ENCODE data around the gene FGF8. TPM values are rescaled to one million over a fixed set of nuclear protein-coding genes. Genes with fewer than 3 reads are reported as not detected.

Gene FGF8
- total RNA-seq, 1 experiment from 2014 or later, result 0.39 TPM

DNA sequence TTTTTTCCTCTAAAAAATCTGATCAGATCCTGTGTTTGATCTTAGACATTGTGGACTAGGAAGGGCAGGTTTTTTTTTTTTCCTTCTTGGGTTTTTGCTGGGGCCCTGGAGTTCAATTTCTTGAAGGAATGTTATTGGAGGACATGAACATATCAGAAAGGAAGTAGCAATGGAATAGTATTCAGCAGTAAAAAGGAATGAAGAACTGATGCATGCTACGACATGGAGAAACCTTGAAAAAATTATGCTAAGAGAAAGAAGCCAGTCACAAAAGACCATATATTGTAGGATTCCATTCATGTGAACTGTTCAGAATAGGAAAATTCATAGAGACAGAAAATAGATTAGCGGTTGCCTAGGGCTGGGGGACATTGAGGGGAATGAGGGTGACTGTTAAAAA lies 34.0 kb downstream of the FGF8 start:
- no peak for TF ChIP-seq TCF7L2 (IDR thresholded peaks at IDR 0.05; ENCODE audit: low read depth, low read length)
- TF ChIP-seq, protein P1, sequence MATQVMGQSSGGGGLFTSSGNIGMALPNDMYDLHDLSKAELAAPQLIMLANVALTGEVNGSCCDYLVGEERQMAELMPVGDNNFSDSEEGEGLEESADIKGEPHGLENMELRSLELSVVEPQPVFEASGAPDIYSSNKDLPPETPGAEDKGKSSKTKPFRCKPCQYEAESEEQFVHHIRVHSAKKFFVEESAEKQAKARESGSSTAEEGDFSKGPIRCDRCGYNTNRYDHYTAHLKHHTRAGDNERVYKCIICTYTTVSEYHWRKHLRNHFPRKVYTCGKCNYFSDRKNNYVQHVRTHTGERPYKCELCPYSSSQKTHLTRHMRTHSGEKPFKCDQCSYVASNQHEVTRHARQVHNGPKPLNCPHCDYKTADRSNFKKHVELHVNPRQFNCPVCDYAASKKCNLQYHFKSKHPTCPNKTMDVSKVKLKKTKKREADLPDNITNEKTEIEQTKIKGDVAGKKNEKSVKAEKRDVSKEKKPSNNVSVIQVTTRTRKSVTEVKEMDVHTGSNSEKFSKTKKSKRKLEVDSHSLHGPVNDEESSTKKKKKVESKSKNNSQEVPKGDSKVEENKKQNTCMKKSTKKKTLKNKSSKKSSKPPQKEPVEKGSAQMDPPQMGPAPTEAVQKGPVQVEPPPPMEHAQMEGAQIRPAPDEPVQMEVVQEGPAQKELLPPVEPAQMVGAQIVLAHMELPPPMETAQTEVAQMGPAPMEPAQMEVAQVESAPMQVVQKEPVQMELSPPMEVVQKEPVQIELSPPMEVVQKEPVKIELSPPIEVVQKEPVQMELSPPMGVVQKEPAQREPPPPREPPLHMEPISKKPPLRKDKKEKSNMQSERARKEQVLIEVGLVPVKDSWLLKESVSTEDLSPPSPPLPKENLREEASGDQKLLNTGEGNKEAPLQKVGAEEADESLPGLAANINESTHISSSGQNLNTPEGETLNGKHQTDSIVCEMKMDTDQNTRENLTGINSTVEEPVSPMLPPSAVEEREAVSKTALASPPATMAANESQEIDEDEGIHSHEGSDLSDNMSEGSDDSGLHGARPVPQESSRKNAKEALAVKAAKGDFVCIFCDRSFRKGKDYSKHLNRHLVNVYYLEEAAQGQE (IDR thresholded peaks at IDR 0.05; ENCODE audit: insufficient read depth in 1 of 2, low read depth in 2 of 2, low read length in 1 of 2), result no peak
- TF ChIP-seq POLR2AphosphoS5 (IDR thresholded peaks at IDR 0.05; ENCODE audit: low read depth, low read length), result no peak
- TF ChIP-seq, protein P2, sequence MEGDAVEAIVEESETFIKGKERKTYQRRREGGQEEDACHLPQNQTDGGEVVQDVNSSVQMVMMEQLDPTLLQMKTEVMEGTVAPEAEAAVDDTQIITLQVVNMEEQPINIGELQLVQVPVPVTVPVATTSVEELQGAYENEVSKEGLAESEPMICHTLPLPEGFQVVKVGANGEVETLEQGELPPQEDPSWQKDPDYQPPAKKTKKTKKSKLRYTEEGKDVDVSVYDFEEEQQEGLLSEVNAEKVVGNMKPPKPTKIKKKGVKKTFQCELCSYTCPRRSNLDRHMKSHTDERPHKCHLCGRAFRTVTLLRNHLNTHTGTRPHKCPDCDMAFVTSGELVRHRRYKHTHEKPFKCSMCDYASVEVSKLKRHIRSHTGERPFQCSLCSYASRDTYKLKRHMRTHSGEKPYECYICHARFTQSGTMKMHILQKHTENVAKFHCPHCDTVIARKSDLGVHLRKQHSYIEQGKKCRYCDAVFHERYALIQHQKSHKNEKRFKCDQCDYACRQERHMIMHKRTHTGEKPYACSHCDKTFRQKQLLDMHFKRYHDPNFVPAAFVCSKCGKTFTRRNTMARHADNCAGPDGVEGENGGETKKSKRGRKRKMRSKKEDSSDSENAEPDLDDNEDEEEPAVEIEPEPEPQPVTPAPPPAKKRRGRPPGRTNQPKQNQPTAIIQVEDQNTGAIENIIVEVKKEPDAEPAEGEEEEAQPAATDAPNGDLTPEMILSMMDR (IDR thresholded peaks at IDR 0.05), result no peak
- TF ChIP-seq SIN3A (IDR thresholded peaks at IDR 0.05; ENCODE audit: borderline replicate concordance, insufficient read depth, low read depth, low read length), result no peak
- DNase-seq (ENCODE audit: low read depth, low spot score), result no peak
- no peaks in the 10 kb centered on the region for H3K27me3 ChIP-seq (ENCODE audit: control insufficient read depth, insufficient read depth, low read length)
- ChIA-PET POLR2A (interaction anchor here (0.6 kb wide), 1 partner anchor 41 kb away, joined by 6 read pairs; no protein-coding TSS in a partner anchor), CTCF (no interaction called here)
- no peaks in the 10 kb centered on the region for H3K4me1 ChIP-seq (ENCODE audit: control insufficient read depth, insufficient read depth, low read length)
- H3K36me3 ChIP-seq (ENCODE audit: control insufficient read depth, insufficient read depth, low read length), result no peaks in the 10 kb centered on the region
- no peak overlapping the region for H3K27ac ChIP-seq (ENCODE audit: low read length)
- in situ Hi-C loops (cut with HindIII; ENCODE audit: low pct_unique_long_range_greater_than_20kb, low sequenced_read_pairs) (no loop called here), intact Hi-C loops (cut with micrococcal nuclease; ENCODE audit: unreplicated experiment) (no loop called here)
- no peak overlapping the region for H3K4me3 ChIP-seq (ENCODE audit: low read depth in 2 of 2, low read length in 2 of 2)
- BruUV-seq (replicated peaks), result no TSS peak
- ATAC-seq, result no peak
- H3K9me3 ChIP-seq (ENCODE audit: control insufficient read depth, insufficient read depth, low read depth, low read length), result no peaks in the 10 kb centered on the region

- ChIA-PET CTCF (no interaction called here), POLR2A (no interaction called here)
- BruUV-seq (replicated peaks), result no TSS peak
- no peak overlapping the region for H3K27ac ChIP-seq (ENCODE audit: low read length)
- peaks cover 3% of the 10 kb centered on the region; the same call in 1 of the 2 replicates for H3K27me3 ChIP-seq (ENCODE audit: control insufficient read depth, insufficient read depth, low read length)
- H3K4me1 ChIP-seq (ENCODE audit: control insufficient read depth, insufficient read depth, low read length), result no peaks in the 10 kb centered on the region
- H3K4me3 ChIP-seq (ENCODE audit: low read depth in 2 of 2, low read length in 2 of 2), result no peak overlapping the region
- no peak for TF ChIP-seq TCF7L2 (IDR thresholded peaks at IDR 0.05; ENCODE audit: low read depth, low read length)
- TF ChIP-seq POLR2AphosphoS5 (IDR thresholded peaks at IDR 0.05; ENCODE audit: low read depth, low read length), result no peak
- TF ChIP-seq, protein P2 (IDR thresholded peaks at IDR 0.05), result no peak
- no peak for TF ChIP-seq SIN3A (IDR thresholded peaks at IDR 0.05; ENCODE audit: borderline replicate concordance, insufficient read depth, low read depth, low read length)
- TF ChIP-seq, protein P1 (IDR thresholded peaks at IDR 0.05; ENCODE audit: insufficient read depth in 1 of 2, low read depth in 2 of 2, low read length in 1 of 2), result no peak
- in situ Hi-C loops (cut with HindIII; ENCODE audit: low pct_unique_long_range_greater_than_20kb, low sequenced_read_pairs), result no loop called here
- no peaks in the 10 kb centered on the region for H3K36me3 ChIP-seq (ENCODE audit: control insufficient read depth, insufficient read depth, low read length)
- ATAC-seq, result no peak
- H3K9me3 ChIP-seq (ENCODE audit: control insufficient read depth, insufficient read depth, low read depth, low read length), result no peaks in the 10 kb centered on the region
- no peak for DNase-seq (ENCODE audit: low read depth, low spot score)
- intact Hi-C loops (cut with micrococcal nuclease; ENCODE audit: unreplicated experiment), result no loop called here
These were observed 39.2 kb downstream of the FGF8 start for GRCh38 chr10:101736666-101737065.
